ENCODE data around the gene POC1B.

POC1B gene

GRCh38 chr12:89538897-89539296 lies 13.1 kb upstream of the POC1B start:
- DNase-seq: no peak

- DNase-seq: no peak
Measured at GRCh38 chr12:89537389-89537788, 11.5 kb upstream of the POC1B start.

- no peak for DNase-seq
Measured at GRCh38 chr12:89529738-89530137, 3.9 kb upstream of the POC1B start.

- DNase-seq: no peak
Measured at GRCh38 chr12:89528434-89528833, 2.6 kb upstream of the POC1B start.

- DNase-seq: peak; percentile 67
Measured at GRCh38 chr12:89525305-89525823, 483 bp downstream of the POC1B start.

- DNase-seq: peak; percentile 84 to 87
Measured at GRCh38 chr12:89524541-89525304, 1.1 kb downstream of the POC1B start, which contains the start of gene GALNT4. Gene GALNT4 (minus strand): TSS chr12:89524796. CDS start chr12:89524549, 247 bp downstream.

- DNase-seq: no peak
Measured at GRCh38 chr12:89523843-89524540, 1.9 kb downstream of the POC1B start.

GRCh38 chr12:89523393-89523792 lies 2.5 kb downstream of the POC1B start:
- DNase-seq: no peak

- DNase-seq: no peak
Measured at GRCh38 chr12:89521364-89522223, 4.3 kb downstream of the POC1B start.

GRCh38 chr12:89517720-89518119 lies 8.1 kb downstream of the POC1B start:
- no peak for DNase-seq

GRCh38 chr12:89516633-89517032 lies 9.2 kb downstream of the POC1B start:
- DNase-seq: no peak

GRCh38 chr12:89514751-89515150 lies 11.1 kb downstream of the POC1B start:
- no peak for DNase-seq

- DNase-seq: no peak
Measured at GRCh38 chr12:89513544-89513943, 12.3 kb downstream of the POC1B start.

- DNase-seq: no peak
Measured at GRCh38 chr12:89507015-89507824, 18.6 kb downstream of the POC1B start.

- DNase-seq: no peak
Measured at GRCh38 chr12:89506050-89506449, 19.8 kb downstream of the POC1B start.

- no peak for DNase-seq
Measured at GRCh38 chr12:89504560-89505346, 21.1 kb downstream of the POC1B start.

- DNase-seq: no peak
Measured at GRCh38 chr12:89501793-89502192, 24.1 kb downstream of the POC1B start.

- no peak for DNase-seq
Measured at GRCh38 chr12:89499857-89500256, 26.0 kb downstream of the POC1B start.

- no peak for DNase-seq
Measured at GRCh38 chr12:89497467-89497866, 28.4 kb downstream of the POC1B start.

- no peak for DNase-seq
Measured at GRCh38 chr12:89497005-89497404, 28.8 kb downstream of the POC1B start.
